K562 (cell line): Measurements from ENCODE around the gene TADA1. TPM values are rescaled to one million over a fixed set of nuclear protein-coding genes. Genes with fewer than 3 reads are reported as not detected.

Experiments used
- BMI1 ChIP-seq: fragments of 150-350 bp; IDR thresholded peaks from 2 replicates; pipeline ENCODE4 v1.6.1; 2014; ENCODE audit warnings: low read length
- HDAC8 ChIP-seq: fragments of 450-650 bp; IDR thresholded peaks from 2 replicates; pipeline ENCODE4 v1.6.1; 2016; ENCODE audit warnings: mild to moderate bottlenecking, missing genetic modification characterization, moderate library complexity, missing compliant biosample characterization
- NEUROD1 ChIP-seq: fragments of 150-350 bp; IDR thresholded peaks from 2 replicates; pipeline ENCODE4 v1.6.1; 2014; ENCODE audit warnings: borderline replicate concordance, low read length, low read depth; ENCODE audit not compliant: partially characterized antibody
- PHF20 ChIP-seq: fragments of 450-650 bp; IDR thresholded peaks from 2 replicates; pipeline ENCODE4 v1.6.1; 2018; ENCODE audit not compliant: partially characterized antibody
- POLR2A ChIP-seq: fragments of 450-650 bp; conservative IDR thresholded peaks from 2 replicates; pipeline ENCODE4 v1.6.1; 2016
- TAF1 ChIP-seq: IDR thresholded peaks from 2 replicates; pipeline ENCODE4 v1.6.1; 2011; ENCODE audit warnings: mild to moderate bottlenecking, low read length, moderate library complexity; ENCODE audit not compliant: insufficient read depth, control insufficient read depth, severe bottlenecking; ENCODE audit errors: extremely low read depth
- YY1 ChIP-seq, 3 experiments: IDR thresholded peaks; 2 replicates each; pipeline ENCODE4 v1.6.1; 2011; ENCODE audit warnings: low read length in 2 of 3, mild to moderate bottlenecking in 2 of 3, moderate library complexity in 2 of 3, borderline replicate concordance in 1 of 3, control low read depth in 1 of 3, low read depth in 1 of 3; ENCODE audit not compliant: insufficient read depth in 3 of 3, insufficient replicate concordance in 2 of 3, control insufficient read depth in 1 of 3, insufficient read length in 1 of 3; ENCODE audit errors: extremely low read depth in 1 of 3
- ZNF589 ChIP-seq: fragments of 200-800 bp; sonication (Bioruptor generic); IDR thresholded peaks from 2 replicates; pipeline ENCODE4 v1.6.1; 2016; ENCODE audit warnings: low read depth, missing genetic modification characterization, missing compliant biosample characterization
- polyA plus RNA-seq, 8 experiments: library from polyadenylated mRNA; depleted of rRNA in 4 of 8; stranded (reverse) in 5 of 8; unstranded in 3 of 8; fragments of >200 nt; fragmentation: Nextera tagmentation in 2 of 8; fragmentation: Illumina TruSeq in 1 of 8; extraction: Ambion mirVana in 2 of 8; extraction: Trizol in 1 of 8; gene quantifications; 2 replicates each; pipeline versions ENCODE4 v1.2.1 to v1.2.3, GENCODE V29; 2011 to 2014; ENCODE audit warnings: inconsistent platforms in 1 of 8, missing spikeins in 1 of 8
- total RNA-seq, 7 experiments: library from RNA; depleted of rRNA in 6 of 7; stranded (reverse); fragments of >200 nt in 6 of 7; fragmentation: Illumina TruSeq in 2 of 7; extraction: Trizol in 2 of 7; gene quantifications; 2 replicates each; pipeline versions ENCODE4 v1.2.1 to v1.2.3, GENCODE V29; 2011 to 2021; ENCODE audit warnings: low replicate concordance in 1 of 7
- TF ChIP-seq, protein P1 (sequence below): fragments of 450-650 bp; IDR thresholded peaks from 2 replicates; pipeline ENCODE4 v1.6.1; 2016; ENCODE audit warnings: mild to moderate bottlenecking, moderate library complexity
- TF ChIP-seq, protein P2 (sequence below), 3 experiments: fragments of 200-800 bp in 1 of 3; fragments of 250-450 bp in 1 of 3; fragments of 450-650 bp in 1 of 3; sonication (Bioruptor Pico) in 1 of 3; sonication (Bioruptor generic) in 1 of 3; formaldehyde crosslinking in 1 of 3; IDR thresholded peaks; 2 replicates each; pipeline versions ENCODE4 v1.6.1 to v1.8.0; 2016 to 2022; ENCODE audit warnings: mild to moderate bottlenecking in 2 of 3, missing genetic modification characterization in 2 of 3, missing compliant biosample characterization in 1 of 3, moderate library complexity in 1 of 3

TADA1 gene
- total and polyA plus RNA-seq, 9 of the 15 experiments (the other 6 are each of a cell fraction or from before 2014, with no cell fraction given) = 15.9 to 76.5 (median 28.7) TPM

DNA sequence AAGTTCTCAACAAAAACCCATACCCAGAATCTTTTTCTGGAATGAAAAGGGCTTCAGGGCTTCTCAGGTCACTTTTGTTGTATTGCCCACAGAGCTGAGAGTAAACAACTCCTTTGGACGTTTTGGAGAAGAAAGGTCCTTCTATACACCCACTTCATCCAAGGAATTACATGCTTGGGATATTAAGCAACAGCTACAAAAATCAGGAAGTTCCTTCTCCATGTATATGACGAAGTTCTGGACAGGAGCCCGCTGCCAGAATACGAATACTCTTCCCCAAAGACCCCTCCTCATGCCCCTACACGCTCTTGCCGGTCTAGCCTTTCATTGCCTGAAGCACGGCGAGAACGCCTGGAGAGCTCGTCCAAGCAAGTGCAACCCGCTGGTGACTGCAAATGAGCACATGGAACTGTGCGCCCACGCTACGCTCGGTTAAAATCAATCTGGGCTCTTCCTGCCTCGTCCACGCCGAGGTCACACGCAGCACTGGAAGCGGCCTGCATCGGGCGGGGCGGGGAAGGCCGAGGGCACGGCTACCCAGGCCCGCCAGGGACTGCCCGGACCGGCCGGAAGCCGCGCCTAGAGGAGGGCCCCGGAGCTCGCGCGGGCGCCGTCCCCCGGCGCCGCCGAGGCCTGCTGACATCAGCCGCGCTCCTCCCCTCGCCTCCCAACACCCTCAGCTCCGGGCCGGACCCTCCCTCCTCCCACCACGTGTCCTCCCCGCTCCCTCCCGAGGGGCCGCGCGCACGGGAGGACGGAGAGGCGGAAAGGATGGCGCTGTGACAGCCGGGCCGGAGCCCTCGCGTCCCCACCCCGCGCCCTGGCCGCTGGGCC lies 37.1 kb downstream of the TADA1 start, which contains the start of gene POGK (continued):
- no peak for TF ChIP-seq NEUROD1
- TF ChIP-seq ZNF589 (CRISPR knock-in tag) = peak; percentile 34; the same call in 1 of the 2 replicates
- TF ChIP-seq HDAC8 (tag) = peak; percentile 43; the same call in 1 of the 2 replicates
- TF ChIP-seq TAF1 = peak; percentile 68
- no peak for TF ChIP-seq BMI1
- TF ChIP-seq, protein P1, sequence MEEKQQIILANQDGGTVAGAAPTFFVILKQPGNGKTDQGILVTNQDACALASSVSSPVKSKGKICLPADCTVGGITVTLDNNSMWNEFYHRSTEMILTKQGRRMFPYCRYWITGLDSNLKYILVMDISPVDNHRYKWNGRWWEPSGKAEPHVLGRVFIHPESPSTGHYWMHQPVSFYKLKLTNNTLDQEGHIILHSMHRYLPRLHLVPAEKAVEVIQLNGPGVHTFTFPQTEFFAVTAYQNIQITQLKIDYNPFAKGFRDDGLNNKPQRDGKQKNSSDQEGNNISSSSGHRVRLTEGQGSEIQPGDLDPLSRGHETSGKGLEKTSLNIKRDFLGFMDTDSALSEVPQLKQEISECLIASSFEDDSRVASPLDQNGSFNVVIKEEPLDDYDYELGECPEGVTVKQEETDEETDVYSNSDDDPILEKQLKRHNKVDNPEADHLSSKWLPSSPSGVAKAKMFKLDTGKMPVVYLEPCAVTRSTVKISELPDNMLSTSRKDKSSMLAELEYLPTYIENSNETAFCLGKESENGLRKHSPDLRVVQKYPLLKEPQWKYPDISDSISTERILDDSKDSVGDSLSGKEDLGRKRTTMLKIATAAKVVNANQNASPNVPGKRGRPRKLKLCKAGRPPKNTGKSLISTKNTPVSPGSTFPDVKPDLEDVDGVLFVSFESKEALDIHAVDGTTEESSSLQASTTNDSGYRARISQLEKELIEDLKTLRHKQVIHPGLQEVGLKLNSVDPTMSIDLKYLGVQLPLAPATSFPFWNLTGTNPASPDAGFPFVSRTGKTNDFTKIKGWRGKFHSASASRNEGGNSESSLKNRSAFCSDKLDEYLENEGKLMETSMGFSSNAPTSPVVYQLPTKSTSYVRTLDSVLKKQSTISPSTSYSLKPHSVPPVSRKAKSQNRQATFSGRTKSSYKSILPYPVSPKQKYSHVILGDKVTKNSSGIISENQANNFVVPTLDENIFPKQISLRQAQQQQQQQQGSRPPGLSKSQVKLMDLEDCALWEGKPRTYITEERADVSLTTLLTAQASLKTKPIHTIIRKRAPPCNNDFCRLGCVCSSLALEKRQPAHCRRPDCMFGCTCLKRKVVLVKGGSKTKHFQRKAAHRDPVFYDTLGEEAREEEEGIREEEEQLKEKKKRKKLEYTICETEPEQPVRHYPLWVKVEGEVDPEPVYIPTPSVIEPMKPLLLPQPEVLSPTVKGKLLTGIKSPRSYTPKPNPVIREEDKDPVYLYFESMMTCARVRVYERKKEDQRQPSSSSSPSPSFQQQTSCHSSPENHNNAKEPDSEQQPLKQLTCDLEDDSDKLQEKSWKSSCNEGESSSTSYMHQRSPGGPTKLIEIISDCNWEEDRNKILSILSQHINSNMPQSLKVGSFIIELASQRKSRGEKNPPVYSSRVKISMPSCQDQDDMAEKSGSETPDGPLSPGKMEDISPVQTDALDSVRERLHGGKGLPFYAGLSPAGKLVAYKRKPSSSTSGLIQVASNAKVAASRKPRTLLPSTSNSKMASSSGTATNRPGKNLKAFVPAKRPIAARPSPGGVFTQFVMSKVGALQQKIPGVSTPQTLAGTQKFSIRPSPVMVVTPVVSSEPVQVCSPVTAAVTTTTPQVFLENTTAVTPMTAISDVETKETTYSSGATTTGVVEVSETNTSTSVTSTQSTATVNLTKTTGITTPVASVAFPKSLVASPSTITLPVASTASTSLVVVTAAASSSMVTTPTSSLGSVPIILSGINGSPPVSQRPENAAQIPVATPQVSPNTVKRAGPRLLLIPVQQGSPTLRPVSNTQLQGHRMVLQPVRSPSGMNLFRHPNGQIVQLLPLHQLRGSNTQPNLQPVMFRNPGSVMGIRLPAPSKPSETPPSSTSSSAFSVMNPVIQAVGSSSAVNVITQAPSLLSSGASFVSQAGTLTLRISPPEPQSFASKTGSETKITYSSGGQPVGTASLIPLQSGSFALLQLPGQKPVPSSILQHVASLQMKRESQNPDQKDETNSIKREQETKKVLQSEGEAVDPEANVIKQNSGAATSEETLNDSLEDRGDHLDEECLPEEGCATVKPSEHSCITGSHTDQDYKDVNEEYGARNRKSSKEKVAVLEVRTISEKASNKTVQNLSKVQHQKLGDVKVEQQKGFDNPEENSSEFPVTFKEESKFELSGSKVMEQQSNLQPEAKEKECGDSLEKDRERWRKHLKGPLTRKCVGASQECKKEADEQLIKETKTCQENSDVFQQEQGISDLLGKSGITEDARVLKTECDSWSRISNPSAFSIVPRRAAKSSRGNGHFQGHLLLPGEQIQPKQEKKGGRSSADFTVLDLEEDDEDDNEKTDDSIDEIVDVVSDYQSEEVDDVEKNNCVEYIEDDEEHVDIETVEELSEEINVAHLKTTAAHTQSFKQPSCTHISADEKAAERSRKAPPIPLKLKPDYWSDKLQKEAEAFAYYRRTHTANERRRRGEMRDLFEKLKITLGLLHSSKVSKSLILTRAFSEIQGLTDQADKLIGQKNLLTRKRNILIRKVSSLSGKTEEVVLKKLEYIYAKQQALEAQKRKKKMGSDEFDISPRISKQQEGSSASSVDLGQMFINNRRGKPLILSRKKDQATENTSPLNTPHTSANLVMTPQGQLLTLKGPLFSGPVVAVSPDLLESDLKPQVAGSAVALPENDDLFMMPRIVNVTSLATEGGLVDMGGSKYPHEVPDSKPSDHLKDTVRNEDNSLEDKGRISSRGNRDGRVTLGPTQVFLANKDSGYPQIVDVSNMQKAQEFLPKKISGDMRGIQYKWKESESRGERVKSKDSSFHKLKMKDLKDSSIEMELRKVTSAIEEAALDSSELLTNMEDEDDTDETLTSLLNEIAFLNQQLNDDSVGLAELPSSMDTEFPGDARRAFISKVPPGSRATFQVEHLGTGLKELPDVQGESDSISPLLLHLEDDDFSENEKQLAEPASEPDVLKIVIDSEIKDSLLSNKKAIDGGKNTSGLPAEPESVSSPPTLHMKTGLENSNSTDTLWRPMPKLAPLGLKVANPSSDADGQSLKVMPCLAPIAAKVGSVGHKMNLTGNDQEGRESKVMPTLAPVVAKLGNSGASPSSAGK = peak; percentile 95
- peak; percentile 85 for TF ChIP-seq PHF20
- TF ChIP-seq YY1 (IDR thresholded peaks at IDR 0.05; ENCODE audit: borderline replicate concordance in 1 of 3, control insufficient read depth in 1 of 3, extremely low read depth in 1 of 3, insufficient read depth in 3 of 3, insufficient read length in 1 of 3, insufficient replicate concordance in 2 of 3, low read depth in 1 of 3, low read length in 2 of 3) = peak in 2 of 3 experiments; percentile 62 to 69
- peak; percentile 90 for TF ChIP-seq POLR2A
- TF ChIP-seq, protein P2, sequence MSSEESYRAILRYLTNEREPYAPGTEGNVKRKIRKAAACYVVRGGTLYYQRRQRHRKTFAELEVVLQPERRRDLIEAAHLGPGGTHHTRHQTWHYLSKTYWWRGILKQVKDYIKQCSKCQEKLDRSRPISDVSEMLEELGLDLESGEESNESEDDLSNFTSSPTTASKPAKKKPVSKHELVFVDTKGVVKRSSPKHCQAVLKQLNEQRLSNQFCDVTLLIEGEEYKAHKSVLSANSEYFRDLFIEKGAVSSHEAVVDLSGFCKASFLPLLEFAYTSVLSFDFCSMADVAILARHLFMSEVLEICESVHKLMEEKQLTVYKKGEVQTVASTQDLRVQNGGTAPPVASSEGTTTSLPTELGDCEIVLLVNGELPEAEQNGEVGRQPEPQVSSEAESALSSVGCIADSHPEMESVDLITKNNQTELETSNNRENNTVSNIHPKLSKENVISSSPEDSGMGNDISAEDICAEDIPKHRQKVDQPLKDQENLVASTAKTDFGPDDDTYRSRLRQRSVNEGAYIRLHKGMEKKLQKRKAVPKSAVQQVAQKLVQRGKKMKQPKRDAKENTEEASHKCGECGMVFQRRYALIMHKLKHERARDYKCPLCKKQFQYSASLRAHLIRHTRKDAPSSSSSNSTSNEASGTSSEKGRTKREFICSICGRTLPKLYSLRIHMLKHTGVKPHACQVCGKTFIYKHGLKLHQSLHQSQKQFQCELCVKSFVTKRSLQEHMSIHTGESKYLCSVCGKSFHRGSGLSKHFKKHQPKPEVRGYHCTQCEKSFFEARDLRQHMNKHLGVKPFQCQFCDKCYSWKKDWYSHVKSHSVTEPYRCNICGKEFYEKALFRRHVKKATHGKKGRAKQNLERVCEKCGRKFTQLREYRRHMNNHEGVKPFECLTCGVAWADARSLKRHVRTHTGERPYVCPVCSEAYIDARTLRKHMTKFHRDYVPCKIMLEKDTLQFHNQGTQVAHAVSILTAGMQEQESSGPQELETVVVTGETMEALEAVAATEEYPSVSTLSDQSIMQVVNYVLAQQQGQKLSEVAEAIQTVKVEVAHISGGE (CRISPR knock-in tag; IDR thresholded peaks at IDR 0.05) = peak; percentile 69 to 95 (median 81); a peak in 5 of 6 replicates
